Loucy (cell line): ENCODE results near the gene KIF12.

Experiments
- CTCF ChIP-seq: fragments of 200-600 bp; sonication (generic); conservative IDR thresholded peaks from 2 replicates; pipeline ENCODE4 v1.5.1; 2014; ENCODE audit warnings: mild to moderate bottlenecking, antibody characterized with exemption, low read length
- EZH2phosphoT487 ChIP-seq: fragments of 200-600 bp; IDR thresholded peaks from 2 replicates; pipeline ENCODE4 v1.6.1; 2018; ENCODE audit warnings: antibody characterized with exemption, mild to moderate bottlenecking, moderate library complexity, borderline replicate concordance

GRCh38 chr9:114051281-114051680 is 47.8 kb downstream of the KIF12 start:
- no peak for TF ChIP-seq CTCF
- no peak for TF ChIP-seq EZH2phosphoT487
